Measurements from ENCODE around the gene PCDHGA1.

DNA sequence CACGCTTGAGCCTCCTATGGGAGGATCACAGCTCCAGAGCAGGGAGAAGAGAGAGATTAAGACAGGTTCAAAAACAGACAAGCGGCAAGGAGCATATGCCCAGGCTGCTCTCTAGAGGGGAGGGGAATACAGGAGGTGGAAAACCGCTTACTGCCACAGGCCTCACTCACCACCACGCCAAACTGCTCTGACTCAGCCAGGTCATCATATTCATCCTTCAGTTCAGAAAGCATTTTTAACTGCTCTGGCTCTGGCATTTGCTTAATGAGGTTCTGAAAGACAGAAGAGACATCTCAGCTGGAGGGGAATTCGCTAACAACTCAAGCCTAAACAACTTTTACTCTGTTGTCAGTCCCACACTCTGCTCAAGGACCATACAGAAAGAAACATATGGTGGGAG, 198.7 kb downstream of the PCDHGA1 start:
- TF ChIP-seq, protein P1, sequence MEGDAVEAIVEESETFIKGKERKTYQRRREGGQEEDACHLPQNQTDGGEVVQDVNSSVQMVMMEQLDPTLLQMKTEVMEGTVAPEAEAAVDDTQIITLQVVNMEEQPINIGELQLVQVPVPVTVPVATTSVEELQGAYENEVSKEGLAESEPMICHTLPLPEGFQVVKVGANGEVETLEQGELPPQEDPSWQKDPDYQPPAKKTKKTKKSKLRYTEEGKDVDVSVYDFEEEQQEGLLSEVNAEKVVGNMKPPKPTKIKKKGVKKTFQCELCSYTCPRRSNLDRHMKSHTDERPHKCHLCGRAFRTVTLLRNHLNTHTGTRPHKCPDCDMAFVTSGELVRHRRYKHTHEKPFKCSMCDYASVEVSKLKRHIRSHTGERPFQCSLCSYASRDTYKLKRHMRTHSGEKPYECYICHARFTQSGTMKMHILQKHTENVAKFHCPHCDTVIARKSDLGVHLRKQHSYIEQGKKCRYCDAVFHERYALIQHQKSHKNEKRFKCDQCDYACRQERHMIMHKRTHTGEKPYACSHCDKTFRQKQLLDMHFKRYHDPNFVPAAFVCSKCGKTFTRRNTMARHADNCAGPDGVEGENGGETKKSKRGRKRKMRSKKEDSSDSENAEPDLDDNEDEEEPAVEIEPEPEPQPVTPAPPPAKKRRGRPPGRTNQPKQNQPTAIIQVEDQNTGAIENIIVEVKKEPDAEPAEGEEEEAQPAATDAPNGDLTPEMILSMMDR (IDR thresholded peaks at IDR 0.05) = no peak
- TF ChIP-seq POLR2A (IDR thresholded peaks at IDR 0.05) (no peak), EP300 (IDR thresholded peaks at IDR 0.05) (no peak)
